GM18861 (cell line): Measurements from ENCODE around the gene WDR12.
"Not testable (repeated sequence)": the region's sequence is repeated elsewhere in the genome, so short reads cannot be mapped to it uniquely, and the experiment has no call there.

Source experiments
- ATAC-seq: cut with Tn5 transposase; IDR thresholded peaks from one replicate; pipeline ENCODE4 v1.9.1; 2021; ENCODE audit not compliant: unreplicated experiment

WDR12 gene

DNA sequence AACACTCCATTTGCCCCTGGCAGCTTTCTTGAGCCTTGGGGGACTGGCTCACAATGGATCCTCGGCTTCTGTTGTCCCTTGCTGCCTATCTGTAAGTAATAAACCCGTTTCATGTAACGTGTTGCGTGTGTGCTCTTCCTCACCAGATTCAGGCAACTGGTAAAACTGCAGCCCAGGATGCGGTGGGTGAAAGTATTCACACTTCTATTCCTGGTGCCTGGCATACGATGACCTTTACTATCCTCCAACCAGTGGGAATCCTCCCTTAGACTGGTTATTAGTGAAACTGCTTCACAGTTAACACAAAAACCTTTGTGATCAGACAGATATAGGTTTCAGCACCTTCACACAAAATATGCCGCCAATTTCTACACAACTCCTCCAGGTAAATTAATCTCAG is 26.3 kb downstream of the WDR12 start:
- ATAC-seq, result no peak

GRCh38 chr2:202883987-202884675 is 27.3 kb downstream of the WDR12 start:
- no peak for ATAC-seq

- no peak for ATAC-seq
Measured at GRCh38 chr2:202881570-202881969, 29.9 kb downstream of the WDR12 start.

DNA sequence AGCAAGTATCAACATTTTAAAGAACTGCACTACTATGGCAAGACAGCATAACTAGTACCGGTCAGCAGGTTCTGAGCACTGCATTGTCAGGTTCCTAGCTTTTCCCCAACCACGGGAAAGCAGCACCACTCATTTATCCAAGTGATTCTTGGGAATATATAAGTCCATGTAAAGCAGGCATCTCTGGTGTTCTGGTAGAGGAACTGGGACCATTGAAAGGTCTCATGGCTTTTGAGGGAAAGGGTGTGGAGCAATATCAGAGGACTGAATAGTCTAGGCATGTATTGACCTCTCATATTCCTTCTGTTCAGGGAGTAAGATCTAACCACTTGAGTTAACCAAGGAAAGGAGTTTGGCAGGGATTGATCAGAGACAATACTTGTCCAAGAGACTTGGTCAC is 33.8 kb downstream of the WDR12 start:
- ATAC-seq, result no peak

GRCh38 chr2:202871300-202872141 is 40.0 kb downstream of the WDR12 start, which contains the start of gene ICA1L:
Gene ICA1L (minus strand): TSS chr2:202871766. CDS start chr2:202829009, 42,757 bp downstream.
- peak; percentile 30 for ATAC-seq

GRCh38 chr2:202870431-202871299 is 40.8 kb downstream of the WDR12 start:
- peak; percentile 52 for ATAC-seq

- no peak for ATAC-seq
Measured at GRCh38 chr2:202861987-202862386, 49.5 kb downstream of the WDR12 start.

GRCh38 chr2:202858601-202859000 is 52.9 kb downstream of the WDR12 start:
- no peak for ATAC-seq

DNA sequence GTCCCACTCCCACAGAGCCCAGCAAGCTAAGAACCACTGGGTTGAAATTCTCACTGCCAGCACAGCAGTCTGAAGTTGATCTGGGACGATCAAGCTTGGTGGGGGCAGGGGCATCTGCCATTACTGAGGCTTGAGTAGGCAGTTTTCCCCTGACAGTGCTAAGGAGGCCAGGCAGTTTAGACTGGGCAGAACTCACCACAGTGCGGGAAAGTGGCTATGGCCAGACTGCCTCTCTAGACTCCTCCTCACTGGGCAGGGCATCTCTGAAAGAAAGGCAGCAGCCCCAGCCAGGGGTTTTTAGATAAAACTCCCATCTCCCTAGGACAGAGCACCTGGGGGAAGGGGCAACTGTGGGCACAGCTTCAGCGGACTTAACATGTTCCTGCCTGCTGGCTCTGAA is 62.1 kb downstream of the WDR12 start:
- not testable (repeated sequence) for ATAC-seq

- no peak for ATAC-seq
Measured at GRCh38 chr2:202848813-202849212, 62.7 kb downstream of the WDR12 start.

DNA sequence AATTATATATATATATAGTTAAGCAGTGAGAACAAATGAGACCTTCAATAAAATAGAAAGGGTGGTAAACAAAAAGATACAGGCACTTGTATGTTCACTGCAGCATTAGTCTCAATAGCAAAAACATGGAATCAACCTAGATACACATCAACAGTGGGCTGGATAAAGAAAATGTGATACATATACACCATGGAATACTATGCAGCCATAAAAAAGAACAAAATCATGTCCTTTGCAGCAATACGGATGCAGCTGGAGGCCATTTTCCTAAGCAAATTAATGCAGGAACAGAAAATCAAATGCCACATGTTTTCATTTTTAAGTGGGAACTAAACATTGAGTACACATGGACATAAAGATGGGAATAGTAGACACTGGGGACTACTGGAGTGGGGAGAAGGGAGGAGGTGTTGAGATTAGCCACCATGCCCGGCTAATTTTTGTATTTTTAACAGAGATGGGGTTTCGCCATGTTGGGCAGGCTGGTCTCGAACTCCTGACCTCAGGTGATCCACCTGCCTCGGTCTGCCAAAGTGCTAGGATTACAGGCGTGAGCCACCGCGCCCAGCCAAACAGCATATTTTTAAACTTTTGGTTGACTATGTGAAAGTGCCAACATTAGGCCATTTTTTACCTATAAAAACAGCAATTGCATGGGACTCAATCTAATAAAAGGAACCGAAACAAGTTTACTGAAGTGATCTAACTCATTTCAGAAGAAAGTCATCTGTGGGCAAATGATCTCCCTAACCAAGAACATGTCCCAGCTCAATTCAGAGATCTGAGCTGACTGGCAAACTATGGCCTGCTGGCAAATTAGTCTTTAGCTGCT is 63.6 kb downstream of the WDR12 start:
- peak; percentile 95 for ATAC-seq

- no peak for ATAC-seq
Measured at GRCh38 chr2:202844656-202845055, 66.8 kb downstream of the WDR12 start.

DNA sequence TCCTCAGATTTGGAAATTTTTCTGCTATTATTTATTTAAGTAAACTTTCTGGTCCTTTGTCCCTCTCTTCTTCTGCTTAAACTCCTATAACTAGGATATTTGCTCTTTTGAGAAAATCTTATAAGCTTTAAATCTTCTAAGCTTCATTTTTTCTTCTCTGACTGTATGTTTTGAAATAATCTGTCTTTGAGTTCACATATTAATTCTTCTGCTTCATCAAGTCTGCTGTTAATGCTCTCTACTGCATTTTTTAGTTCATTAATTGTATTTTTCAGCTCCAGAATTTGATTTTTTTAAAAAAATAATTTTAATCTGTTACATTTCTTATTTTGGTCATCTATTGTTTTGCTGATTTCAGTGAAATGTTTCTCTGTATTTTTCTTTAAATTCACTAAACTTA is 68.8 kb downstream of the WDR12 start:
- no peak for ATAC-seq

- no peak for ATAC-seq
Measured at GRCh38 chr2:202841090-202841867, 70.2 kb downstream of the WDR12 start.

- no peak for ATAC-seq
Measured at GRCh38 chr2:202831242-202832220, 79.9 kb downstream of the WDR12 start.

DNA sequence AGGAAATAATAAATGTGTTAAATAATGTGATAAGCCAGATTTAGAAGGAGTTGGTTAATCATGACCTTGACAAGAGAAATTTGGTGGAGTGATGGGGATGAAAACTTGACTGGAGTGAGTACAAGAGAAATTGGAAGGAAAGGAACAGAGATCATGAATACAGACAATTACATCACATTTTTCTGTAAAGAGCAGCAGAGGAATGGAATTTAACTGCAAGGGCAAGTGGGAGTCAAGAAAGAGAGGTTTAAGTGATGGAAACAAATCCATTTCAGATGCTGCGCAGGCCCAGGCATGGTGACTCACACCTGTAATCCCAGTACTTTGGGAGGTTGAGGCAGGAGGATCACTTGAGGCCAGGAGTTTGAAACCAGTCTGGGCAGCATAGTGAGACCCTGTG is 86.6 kb downstream of the WDR12 start:
- ATAC-seq, result no peak
